A549 (cell line): ENCODE measurements around the gene CC2D2A. TPM values are rescaled to one million over a fixed set of nuclear protein-coding genes. Genes with fewer than 3 reads are reported as not detected.

Experiments used
- ATAC-seq, 2 experiments: fragments of 200-7000 bp in 1 of 2; fragments of >200 bp in 1 of 2; cut with Nextera tagmentation in 1 of 2; cut with Tn5 transposase in 1 of 2; 3 replicates each; pipeline versions ENCODE4 v1.8.0 to v1.9.1; 2018 to 2020; ENCODE audit warnings: mild to moderate bottlenecking in 1 of 2, moderate library complexity in 1 of 2
- CTCF ChIA-PET: fragments of 300-600 bp; sonication (Branson Sonifier 250); formaldehyde crosslinking; extraction: SDS; loops from one replicate; lab custom pipeline; 2021; ENCODE audit warnings: antibody characterized with exemption, inconsistent platforms; lab: Yijun Ruan, JAX
- POLR2A ChIA-PET: fragments of 350-600 bp; formaldehyde crosslinking; extraction: SDS; loops from one replicate; lab custom pipeline; 2021; ENCODE audit warnings: antibody characterized with exemption, inconsistent platforms; lab: Yijun Ruan, JAX
- DNase-seq, 2 experiments: peaks; one replicate each; pipeline versions ENCODE4 v3.0.0 to v3.0.0-alpha.2; 2011 to 2016; ENCODE audit warnings: low read depth in 1 of 2, low spot score in 1 of 2
- FAIRE-seq: peaks from 2 replicates; lab custom pipeline; 2011; peaks lifted over from hg19 to GRCh38; lab: Jason Lieb, UNC
- H3K27ac ChIP-seq, 2 experiments: fragments of >200 bp; sonication (Bioruptor Twin); formaldehyde crosslinking; 3 replicates each; pipeline ENCODE4 v1.5.1; 2016 to 2017
- H3K4me1 ChIP-seq: fragments of >200 bp; sonication (Bioruptor Twin); formaldehyde crosslinking; 3 replicates; pipeline ENCODE4 v1.6.1; 2016
- H3K4me2 ChIP-seq: fragments of >200 bp; sonication (Bioruptor Twin); formaldehyde crosslinking; 3 replicates; pipeline ENCODE4 v1.6.1; 2016
- H3K4me3 ChIP-seq: fragments of >200 bp; sonication (Bioruptor Twin); formaldehyde crosslinking; 3 replicates; pipeline ENCODE4 v1.5.1; 2016
- H3K9me3 ChIP-seq: fragments of >200 bp; sonication (Bioruptor Twin); formaldehyde crosslinking; 3 replicates; pipeline ENCODE4 v1.6.1; 2016
- BHLHE40 ChIP-seq: IDR thresholded peaks from 2 replicates; pipeline ENCODE4 v1.6.1; 2012; ENCODE audit warnings: low read depth, low read length, inconsistent platforms
- CTCF ChIP-seq: fragments of >200 bp; sonication (Bioruptor Twin); formaldehyde crosslinking; IDR thresholded peaks from 3 replicates; pipeline ENCODE4 v1.5.1; 2016
- EHMT2 ChIP-seq: fragments of 200-600 bp; sonication (generic); IDR thresholded peaks from 2 replicates; pipeline ENCODE4 v1.6.1; 2016; ENCODE audit warnings: antibody characterized with exemption, low read depth, mild to moderate bottlenecking, moderate library complexity
- EP300 ChIP-seq, 2 experiments: fragments of >200 bp; sonication (Bioruptor Twin); formaldehyde crosslinking; IDR thresholded peaks; 2 replicates in 1 of 2; 3 replicates in 1 of 2; pipeline ENCODE4 v1.6.1; 2016 to 2017
- FOSB ChIP-seq: fragments of 250-450 bp; sonication (Bioruptor Pico); IDR thresholded peaks from 2 replicates; pipeline ENCODE4 v1.5.0; 2020; ENCODE audit warnings: mild to moderate bottlenecking, moderate library complexity
- FOXS1 ChIP-seq: fragments of 250-450 bp; sonication (Bioruptor Pico); IDR thresholded peaks from 2 replicates; pipeline ENCODE4 v1.5.0; 2020; ENCODE audit warnings: mild to moderate bottlenecking, moderate library complexity
- GATA3 ChIP-seq: IDR thresholded peaks from 2 replicates; pipeline ENCODE4 v1.6.1; 2012; ENCODE audit warnings: borderline replicate concordance
- JUN ChIP-seq, 2 experiments: fragments of >200 bp; sonication (Bioruptor Twin); formaldehyde crosslinking; IDR thresholded peaks; 2 replicates in 1 of 2; 3 replicates in 1 of 2; pipeline ENCODE4 v1.6.1; 2016 to 2017
- JUNB ChIP-seq: fragments of >200 bp; sonication (Bioruptor Twin); formaldehyde crosslinking; IDR thresholded peaks from 2 replicates; pipeline ENCODE4 v1.6.1; 2016
- MAFK ChIP-seq: fragments of 450-650 bp; IDR thresholded peaks from 2 replicates; pipeline ENCODE4 v1.6.1; 2014; ENCODE audit not compliant: partially characterized antibody
- NPAS2 ChIP-seq: fragments of 250-450 bp; sonication (Bioruptor Pico); IDR thresholded peaks from 2 replicates; pipeline ENCODE4 v1.8.0; 2022; ENCODE audit warnings: mild to moderate bottlenecking, moderate library complexity, borderline replicate concordance
- NR3C1 ChIP-seq: fragments of >200 bp; sonication (Bioruptor Twin); formaldehyde crosslinking; IDR thresholded peaks from 3 replicates; pipeline ENCODE4 v1.6.1; 2017
- PHF8 ChIP-seq: fragments of 200-600 bp; sonication (generic); IDR thresholded peaks from 2 replicates; pipeline ENCODE4 v1.6.1; 2016; ENCODE audit warnings: low read depth, mild to moderate bottlenecking, antibody characterized with exemption, moderate library complexity, borderline replicate concordance
- POLR2AphosphoS2 ChIP-seq: conservative IDR thresholded peaks from 2 replicates; pipeline ENCODE4 v1.6.1; 2012; ENCODE audit warnings: low read length, improper control_type of control experiment, inconsistent platforms
- RARB ChIP-seq: fragments of 250-450 bp; sonication (Bioruptor Pico); IDR thresholded peaks from 2 replicates; pipeline ENCODE4 v1.8.0; 2021; ENCODE audit warnings: mild to moderate bottlenecking, moderate library complexity
- REST ChIP-seq: fragments of 200-600 bp; sonication (generic); IDR thresholded peaks from 2 replicates; pipeline ENCODE4 v1.6.1; 2016; ENCODE audit warnings: antibody characterized with exemption, mild to moderate bottlenecking, moderate library complexity
- RFX5 ChIP-seq: fragments of 450-650 bp; IDR thresholded peaks from 2 replicates; pipeline ENCODE4 v1.7.1; 2014; ENCODE audit warnings: antibody characterized with exemption, mild to moderate bottlenecking, moderate library complexity
- SMC3 ChIP-seq: fragments of >200 bp; sonication (Bioruptor Twin); formaldehyde crosslinking; IDR thresholded peaks from 3 replicates; pipeline ENCODE4 v1.6.1; 2018; ENCODE audit warnings: inconsistent platforms
- TFCP2L1 ChIP-seq: fragments of 250-450 bp; sonication (Bioruptor Pico); IDR thresholded peaks from 2 replicates; pipeline ENCODE4 v1.5.0; 2021; ENCODE audit warnings: mild to moderate bottlenecking
- ZC3H11A ChIP-seq: fragments of 450-650 bp; IDR thresholded peaks from 2 replicates; pipeline ENCODE4 v1.6.1; 2014; ENCODE audit warnings: antibody characterized with exemption, mild to moderate bottlenecking
- ZFP36 ChIP-seq: fragments of 450-650 bp; IDR thresholded peaks from 2 replicates; pipeline ENCODE4 v1.6.1; 2014; ENCODE audit warnings: borderline replicate concordance; ENCODE audit not compliant: partially characterized antibody
- ZNF302 ChIP-seq: fragments of 250-450 bp; sonication (Bioruptor Pico); IDR thresholded peaks from 2 replicates; pipeline ENCODE4 v1.9.0; 2021; ENCODE audit warnings: inconsistent platforms, mild to moderate bottlenecking, moderate library complexity
- ZSCAN20 ChIP-seq: fragments of 250-450 bp; sonication (Bioruptor Pico); IDR thresholded peaks from 2 replicates; pipeline ENCODE4 v1.8.0; 2022; ENCODE audit warnings: mild to moderate bottlenecking, moderate library complexity
- WGBS: methylation state at CpG from one replicate; pipeline ENCODE4 v1.1.6; 2017; ENCODE audit errors: missing lambda C conversion rate; 5-methylcytosine and 5-hydroxymethylcytosine counted together
- polyA plus RNA-seq, 4 experiments: library from polyadenylated mRNA; depleted of rRNA in 3 of 4; stranded (reverse); fragments of >200 nt; fragmentation: RNase III in 1 of 4; extraction: RNeasy Plus Mini Kit Qiagen cat#74134 plus additional on column Dnase treatment in 1 of 4; gene quantifications; 2 replicates in 3 of 4; 3 replicates in 1 of 4; pipeline ENCODE4 v1.2.3, GENCODE V29; 2011 to 2017
- TF ChIP-seq, protein P1 (sequence below): fragments of >200 bp; sonication (Bioruptor Twin); formaldehyde crosslinking; IDR thresholded peaks from 2 replicates; pipeline ENCODE4 v1.6.1; 2016
- TF ChIP-seq, protein P2 (sequence below): fragments of 250-450 bp; sonication (Bioruptor Pico); IDR thresholded peaks from 2 replicates; pipeline ENCODE4 v1.5.0; 2021; ENCODE audit warnings: mild to moderate bottlenecking, moderate library complexity, borderline replicate concordance
- TF ChIP-seq, protein P3 (sequence below): IDR thresholded peaks from 2 replicates; pipeline ENCODE4 v1.6.1; 2012

The CC2D2A gene
- polyA plus RNA-seq, 2 of the 4 experiments (the other 2 are of a cell fraction), result 10.7 to 18.8 TPM

DNA sequence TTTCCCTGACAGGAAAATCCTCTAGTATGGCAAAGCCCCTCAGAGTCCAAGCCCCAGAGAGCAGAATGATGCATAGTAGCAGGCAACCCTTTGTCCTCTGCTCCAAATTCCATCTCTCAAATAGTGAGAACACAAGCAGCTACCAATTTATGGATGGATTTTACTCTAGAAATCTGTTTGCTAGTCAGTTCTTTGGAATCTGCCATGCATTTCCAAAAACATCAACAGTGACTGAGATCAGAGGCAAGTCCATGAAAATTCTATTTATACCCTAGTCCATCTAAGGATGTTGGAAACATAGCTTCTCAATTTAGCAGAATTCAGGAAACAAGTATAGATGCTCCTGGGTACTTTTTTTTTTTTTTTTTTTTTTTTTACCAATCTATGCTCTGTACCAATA lies 10.0 kb upstream of the CC2D2A start:
- Histone ChIP-seq H3K4me2 (no peak overlapping the region), H3K4me3 (no peak overlapping the region), H3K4me1 (no peaks in the 10 kb centered on the region), H3K9me3 (no peaks in the 10 kb centered on the region), H3K27ac (no peak overlapping the region)
- CTCF ChIA-PET, result interaction anchor here (1.2 kb wide), 1 partner anchor 221 kb away, joined by 4 read pairs; no protein-coding TSS in a partner anchor
- POLR2A ChIA-PET, result no interaction called here
- DNase-seq (no peak), ATAC-seq (no peak), FAIRE-seq (no peak)
- no peak for TF ChIP-seq POLR2AphosphoS2
- TF ChIP-seq CTCF, result no peak
- no peak for TF ChIP-seq SMC3
- TF ChIP-seq TFCP2L1 (CRISPR knock-in tag), result no peak
- TF ChIP-seq, protein P1, sequence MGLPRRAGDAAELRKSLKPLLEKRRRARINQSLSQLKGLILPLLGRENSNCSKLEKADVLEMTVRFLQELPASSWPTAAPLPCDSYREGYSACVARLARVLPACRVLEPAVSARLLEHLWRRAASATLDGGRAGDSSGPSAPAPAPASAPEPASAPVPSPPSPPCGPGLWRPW, result no peak
- TF ChIP-seq RARB (CRISPR knock-in tag), result no peak
- no peak for TF ChIP-seq NR3C1
- no peak for TF ChIP-seq EP300 (IDR thresholded peaks at IDR 0.05)
- TF ChIP-seq FOXS1, result no peak
- no peak for TF ChIP-seq PHF8
- no peak for TF ChIP-seq ZC3H11A
- TF ChIP-seq, protein P2, sequence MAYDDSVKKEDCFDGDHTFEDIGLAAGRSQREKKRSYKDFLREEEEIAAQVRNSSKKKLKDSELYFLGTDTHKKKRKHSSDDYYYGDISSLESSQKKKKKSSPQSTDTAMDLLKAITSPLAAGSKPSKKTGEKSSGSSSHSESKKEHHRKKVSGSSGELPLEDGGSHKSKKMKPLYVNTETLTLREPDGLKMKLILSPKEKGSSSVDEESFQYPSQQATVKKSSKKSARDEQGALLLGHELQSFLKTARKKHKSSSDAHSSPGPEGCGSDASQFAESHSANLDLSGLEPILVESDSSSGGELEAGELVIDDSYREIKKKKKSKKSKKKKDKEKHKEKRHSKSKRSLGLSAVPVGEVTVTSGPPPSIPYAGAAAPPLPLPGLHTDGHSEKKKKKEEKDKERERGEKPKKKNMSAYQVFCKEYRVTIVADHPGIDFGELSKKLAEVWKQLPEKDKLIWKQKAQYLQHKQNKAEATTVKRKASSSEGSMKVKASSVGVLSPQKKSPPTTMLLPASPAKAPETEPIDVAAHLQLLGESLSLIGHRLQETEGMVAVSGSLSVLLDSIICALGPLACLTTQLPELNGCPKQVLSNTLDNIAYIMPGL (CRISPR knock-in tag), result no peak
- TF ChIP-seq ZSCAN20 (CRISPR knock-in tag), result no peak
- TF ChIP-seq JUN (IDR thresholded peaks at IDR 0.05), result no peak
- TF ChIP-seq GATA3, result no peak
- no peak for TF ChIP-seq BHLHE40

DNA sequence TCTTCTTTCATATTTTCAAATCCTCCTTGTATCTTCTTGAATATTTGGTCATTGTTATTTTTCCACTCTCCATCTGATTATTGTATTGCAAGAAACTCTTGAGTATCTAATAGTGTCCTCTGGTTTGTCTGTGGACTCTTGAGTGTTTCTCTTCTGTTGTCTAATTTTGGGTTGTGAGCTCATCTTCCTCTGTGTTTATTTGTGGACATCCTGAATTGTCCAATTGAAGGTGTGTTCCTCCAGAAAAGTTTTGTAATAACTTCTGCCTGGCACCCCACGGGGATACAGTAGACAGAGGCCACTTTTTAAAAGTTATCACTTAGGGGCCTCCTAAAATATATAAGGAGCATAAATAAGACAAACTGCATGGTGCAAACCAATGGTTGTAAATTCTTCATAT lies 3.1 kb upstream of the CC2D2A start:
- DNase-seq, result no peak
- H3K9me3 ChIP-seq, result no peaks in the 10 kb centered on the region
- H3K4me2 ChIP-seq, result no peak overlapping the region
- no peak for ATAC-seq
- TF ChIP-seq REST, result no peak
- no peaks in the 10 kb centered on the region for H3K4me1 ChIP-seq
- FAIRE-seq, result no peak
- no peak overlapping the region for H3K27ac ChIP-seq
- CTCF ChIA-PET, result interaction anchor here (1.3 kb wide), 1 partner anchor 9 kb away, joined by 4 read pairs; no protein-coding TSS in a partner anchor
- POLR2A ChIA-PET, result no interaction called here
- WGBS, result 7% methylated on average over 1 of the region's 1 CpG
- H3K4me3 ChIP-seq, result no peak overlapping the region

GRCh38 chr4:15470128-15470475 lies 420 bp downstream of the CC2D2A start:
- H3K9me3 ChIP-seq, result no peaks in the 10 kb centered on the region
- no peak for TF ChIP-seq ZFP36
- no peak for TF ChIP-seq ZNF302 (CRISPR knock-in tag)
- TF ChIP-seq, protein P3, sequence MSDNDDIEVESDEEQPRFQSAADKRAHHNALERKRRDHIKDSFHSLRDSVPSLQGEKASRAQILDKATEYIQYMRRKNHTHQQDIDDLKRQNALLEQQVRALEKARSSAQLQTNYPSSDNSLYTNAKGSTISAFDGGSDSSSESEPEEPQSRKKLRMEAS, result no peak
- TF ChIP-seq TFCP2L1 (CRISPR knock-in tag), result no peak
- TF ChIP-seq JUN (IDR thresholded peaks at IDR 0.05), result no peak
- TF ChIP-seq RFX5, result no peak
- TF ChIP-seq NPAS2 (CRISPR knock-in tag), result no peak
- TF ChIP-seq MAFK, result no peak
- TF ChIP-seq JUNB, result no peak
- no peak for TF ChIP-seq CTCF
- TF ChIP-seq SMC3, result no peak
- no peak for TF ChIP-seq FOSB (CRISPR knock-in tag)
- no peak for TF ChIP-seq EHMT2
- no peak for TF ChIP-seq ZC3H11A

More at GRCh38 chr4:15470128-15470475, 420 bp downstream of the CC2D2A start:
- WGBS, result 2% methylated on average over 3 of the region's 3 CpGs
- DNase-seq (no peak), ATAC-seq (peak; percentile 17 to 31; a peak in 3 of 6 replicates), FAIRE-seq (no peak)
- H3K4me2 ChIP-seq, result peak overlapping the region; percentile 93
- CTCF ChIA-PET, result interaction anchor here (0.6 to 3.0 kb wide), 6 partner anchors 9 to 1812 kb away, joined by 3 to 18 read pairs (median 4); no protein-coding TSS in a partner anchor
- peak overlapping the region; percentile 63 to 81 for H3K27ac ChIP-seq
- peak overlapping the region; percentile 61 for H3K4me3 ChIP-seq
- POLR2A ChIA-PET, result interaction anchor here (0.6 to 1.7 kb wide), 2 partner anchors 9 to 1900 kb away, joined by 3 to 4 read pairs; no protein-coding TSS in a partner anchor
- H3K4me1 ChIP-seq, result no peaks in the 10 kb centered on the region
